ENCODE results near the gene EMC9.

- no peak for TF ChIP-seq EP300 (IDR thresholded peaks at IDR 0.05; ENCODE audit: borderline replicate concordance in 1 of 2, low read depth in 1 of 2, low read length in 1 of 2)
- no peak for TF ChIP-seq REST (IDR thresholded peaks at IDR 0.05; ENCODE audit: low read depth, low read length)
- no peak for TF ChIP-seq CHD2 (IDR thresholded peaks at IDR 0.05; ENCODE audit: low read length, partially characterized antibody)
- no peak for TF ChIP-seq ELF1 (IDR thresholded peaks at IDR 0.05)
- no peak for TF ChIP-seq SIN3A (IDR thresholded peaks at IDR 0.05; ENCODE audit: borderline replicate concordance, low read depth, low read length)
- no peak for TF ChIP-seq ZBTB33 (IDR thresholded peaks at IDR 0.05; ENCODE audit: borderline replicate concordance, low read depth)
- no peak for TF ChIP-seq CTCF (IDR thresholded peaks at IDR 0.05)
- no peak for TF ChIP-seq POLR2AphosphoS5 (IDR thresholded peaks at IDR 0.05; ENCODE audit: low read depth, low read length)
- TF ChIP-seq GATA2 (CRISPR knock-in tag; IDR thresholded peaks at IDR 0.05) = no peak
- TF ChIP-seq TAF1 (IDR thresholded peaks at IDR 0.05; ENCODE audit: borderline replicate concordance, low read depth, low read length) = no peak
These were observed 44.7 kb downstream of the EMC9 start for GRCh38 chr14:24096545-24097181.
